ENCODE data around the gene MAN1A2.

GRCh38 chr1:117529683-117530082 is 162.4 kb downstream of the MAN1A2 start:
- TF ChIP-seq YY1 (IDR thresholded peaks at IDR 0.05; ENCODE audit: low read depth, low read length) (no peak), CTCF (IDR thresholded peaks at IDR 0.05 in 2 of 3, conservative IDR thresholded peaks at IDR 0.05 in 1 of 3; ENCODE audit: control insufficient read depth in 2 of 3, extremely low read depth in 1 of 3, insufficient read depth in 1 of 3, low read depth in 3 of 3, low read length in 3 of 3) (no peak), ZNF274 (IDR thresholded peaks at IDR 0.05; ENCODE audit: insufficient read depth, insufficient read length) (no peak), EZH2 (IDR thresholded peaks at IDR 0.05; ENCODE audit: borderline replicate concordance, control insufficient read depth, low read depth, low read length) (no peak), GABPA (IDR thresholded peaks at IDR 0.05; ENCODE audit: low read depth) (no peak), TCF12 (IDR thresholded peaks at IDR 0.05; ENCODE audit: low read depth, low read length) (no peak), E2F8 (IDR thresholded peaks at IDR 0.05; ENCODE audit: low read depth, partially characterized antibody) (no peak), TCF7 (IDR thresholded peaks at IDR 0.05; ENCODE audit: borderline replicate concordance) (no peak), POLR2AphosphoS2 (IDR thresholded peaks at IDR 0.05; ENCODE audit: low read depth, low read length) (no peak), EP300 (IDR thresholded peaks at IDR 0.05; ENCODE audit: borderline replicate concordance in 1 of 2, control insufficient read depth in 1 of 2, low read depth in 2 of 2, low read length in 2 of 2) (no peak), SRF (IDR thresholded peaks at IDR 0.05; ENCODE audit: low read depth in 2 of 2, low read length in 2 of 2) (no peak)
